Glomerular endothelial cell (primary cell): Measurements from ENCODE around the gene SHMT2. TPM values are rescaled to one million over a fixed set of nuclear protein-coding genes. Genes with fewer than 3 reads are reported as not detected.

Experiments
- total RNA-seq: library from RNA; depleted of rRNA; stranded (reverse); fragments of >200 nt; gene quantifications from 2 replicates; pipeline ENCODE4 v1.2.3, GENCODE V29; 2015

Gene SHMT2
- total RNA-seq, 1 donor from 2014 or later, result 92.2 TPM

Other genes with a start within 250 kb of the SHMT2 start
- 5.3 and 8.0 TPM in 2 replicates for gene ZBTB39, start 223.2 kb upstream of the SHMT2 start, total RNA-seq
- not detected in 2 replicates for gene TAC3, start 213.2 kb upstream of the SHMT2 start, total RNA-seq
- gene MYO1A, start 179.6 kb upstream of the SHMT2 start, total RNA-seq, result not detected in 2 replicates
- 7.9 and 8.0 TPM in 2 replicates for gene NEMP1, start 150.9 kb upstream of the SHMT2 start, total RNA-seq
- gene NAB2, start 140.6 kb upstream of the SHMT2 start, total RNA-seq, result 16.4 and 17.2 TPM in 2 replicates
- 91.2 and 108 TPM in 2 replicates for gene STAT6, start 118.3 kb upstream of the SHMT2 start, total RNA-seq
- 12.4 and 21.4 TPM in 2 replicates for gene LRP1, start 101.2 kb upstream of the SHMT2 start, total RNA-seq
- not detected in 2 replicates for gene LRP1-AS, start 82.1 kb upstream of the SHMT2 start, total RNA-seq
- gene NXPH4, start 12.9 kb upstream of the SHMT2 start, total RNA-seq, result 0.05 and 2.5 TPM in 2 replicates
- gene STAC3, start 21.5 kb downstream of the SHMT2 start, total RNA-seq, result 0.18 and 0.58 TPM in 2 replicates
- gene R3HDM2, start 201.3 kb downstream of the SHMT2 start, total RNA-seq, result 18.6 and 19.7 TPM in 2 replicates
- gene INHBC, start 205.1 kb downstream of the SHMT2 start, total RNA-seq, result not detected in 2 replicates
- gene INHBE, start 225.6 kb downstream of the SHMT2 start, total RNA-seq, result not detected in 2 replicates
- gene GLI1, start 230.1 kb downstream of the SHMT2 start, total RNA-seq, result 0.12 and 0.19 TPM in 2 replicates